Small intestine (tissue), 16 donors: ENCODE data around the gene PRIMPOL. TPM values are rescaled to one million over a fixed set of nuclear protein-coding genes. Genes with fewer than 3 reads are reported as not detected.
"Not testable (repeated sequence)": the region's sequence is repeated elsewhere in the genome, so short reads cannot be mapped to it uniquely, and the experiment has no call there.

Source experiments
- DNase-seq, 2 donors: peaks; one replicate each; pipeline versions ENCODE4 v3.0.0 to v3.0.0-alpha.2; 2013
- FAIRE-seq: peaks from 2 replicates; lab custom pipeline; 2012; peaks lifted over from hg19 to GRCh38; lab: Jason Lieb, UNC
- H3K27ac ChIP-seq, 3 donors: one replicate each; pipeline ENCODE4 v1.5.1; 2013; ENCODE audit warnings: low read length in 2 of 3, mild to moderate bottlenecking in 2 of 3, control low read depth in 1 of 3, inconsistent platforms in 1 of 3, low read depth in 1 of 3, moderate library complexity in 1 of 3
- H3K27me3 ChIP-seq, 3 donors: one replicate each; pipeline ENCODE4 v1.6.1; 2013; ENCODE audit warnings: low read length in 3 of 3, inconsistent platforms in 1 of 3; ENCODE audit not compliant: control insufficient read depth in 3 of 3, insufficient read depth in 3 of 3
- H3K36me3 ChIP-seq, 3 donors: one replicate each; pipeline ENCODE4 v1.6.1; 2013; ENCODE audit warnings: low read length in 3 of 3, inconsistent platforms in 1 of 3, low read depth in 1 of 3, mild to moderate bottlenecking in 1 of 3, moderate library complexity in 1 of 3; ENCODE audit not compliant: control insufficient read depth in 3 of 3, insufficient read depth in 2 of 3
- H3K4me1 ChIP-seq, 3 donors: one replicate each; pipeline ENCODE4 v1.6.1; 2013; ENCODE audit warnings: low read length in 2 of 3, inconsistent platforms in 1 of 3, low read depth in 1 of 3, mild to moderate bottlenecking in 1 of 3, moderate library complexity in 1 of 3; ENCODE audit not compliant: control insufficient read depth in 3 of 3, insufficient read depth in 2 of 3
- H3K4me3 ChIP-seq, 3 donors: one replicate each; pipeline ENCODE4 v1.5.1; 2013; ENCODE audit warnings: low read length in 3 of 3, control low read depth in 1 of 3, inconsistent platforms in 1 of 3, low read depth in 1 of 3, mild to moderate bottlenecking in 1 of 3, moderate library complexity in 1 of 3
- H3K9me3 ChIP-seq, 2 donors: one replicate each; pipeline ENCODE4 v1.6.1; 2013; ENCODE audit warnings: low read depth in 1 of 2, low read length in 1 of 2; ENCODE audit not compliant: control insufficient read depth in 2 of 2, insufficient read depth in 1 of 2
- WGBS, 3 donors: extraction: QIAGEN DNeasy Blood & Tissue Kit; methylation state at CpG; one replicate each; pipeline ENCODE4 v1.1.7; 2013; 5-methylcytosine and 5-hydroxymethylcytosine counted together
- long read RNA-seq, 10 donors: transcript quantifications; one replicate each; lab custom pipeline, GENCODE V29; 2026
- polyA plus RNA-seq, 4 donors: library from polyadenylated mRNA; stranded (reverse) in 3 of 4; unstranded in 1 of 4; fragments of 200-250 nt in 3 of 4; fragments of 120-200 nt in 1 of 4; gene quantifications; one replicate each; pipeline versions ENCODE4 v1.2.1 to v1.2.3, GENCODE V29; 2013
- donor health status: healthy with polysubstance abuse.
- donor health status: control.
- donor health status: control.
- donor health status: Bipolar disorder and iron deficiency.
- donor health status: healthy.

The PRIMPOL gene
- 10 to 100 TPM; 11.8 to 27.7 (median 18.7) TPM for polyA plus RNA-seq
- long read RNA-seq, donor 1, partial matches to known transcripts = 0 of 4 reads
- long read RNA-seq, donor 1, other reads (novel, unspliced or antisense) = 0 of 4 reads
- long read RNA-seq, donor 2, partial matches to known transcripts = 0 of 2 reads
- long read RNA-seq, donor 2, other reads (novel, unspliced or antisense) = 0 of 2 reads
- long read RNA-seq, donor 3, partial matches to known transcripts = 0 of 1 reads
- long read RNA-seq, donor 3, other reads (novel, unspliced or antisense) = 0 of 1 reads
- long read RNA-seq, donor 4 = 0 reads
- long read RNA-seq, donor 5 = 0 reads
- long read RNA-seq, donor 6, transcript PRIMPOL-208 (3 exons, 498 nt) = major isoform, 5 of 6 reads
- long read RNA-seq, donor 6, partial matches to known transcripts = 0 of 6 reads
- long read RNA-seq, donor 6, other reads (novel, unspliced or antisense) = 0 of 6 reads
- long read RNA-seq, donor 7, transcript PRIMPOL-208 (3 exons, 498 nt) = major isoform, 7 of 26 reads
- long read RNA-seq, donor 7, partial matches to known transcripts = 14 of 26 reads
- long read RNA-seq, donor 7, other reads (novel, unspliced or antisense) = 0 of 26 reads
- long read RNA-seq, donor 8, partial matches to known transcripts = 0 of 2 reads
- long read RNA-seq, donor 8, other reads (novel, unspliced or antisense) = 0 of 2 reads
- long read RNA-seq, donor 9 = 0 reads
- long read RNA-seq, donor 10, transcript PRIMPOL-208 (3 exons, 498 nt) = major isoform, 5 of 36 reads
- long read RNA-seq, donor 10, partial matches to known transcripts = 28 of 36 reads
- long read RNA-seq, donor 10, other reads (novel, unspliced or antisense) = 0 of 36 reads

- Histone ChIP-seq H3K27ac (peak within 1 kb of the TSS; percentile 97 to 98 (median 98)), H3K36me3 (peaks cover 0 to 7% (median 0%) of the 10 kb centered on the region in 3 donors), H3K4me3 (peak within 1 kb of the TSS; percentile 93 to 99 (median 99)), H3K4me1 (peaks cover 4 to 21% (median 17%) of the 10 kb centered on the region in 3 donors), H3K9me3 (no peaks in the 10 kb centered on the region), H3K27me3 (no peaks in the 10 kb centered on the region)
- 0 to 1% (median 1%) methylated on average over 60 to 90 of the region's 90 CpGs for WGBS, 3 donors
- FAIRE-seq = no peak
- DNase-seq = peak; percentile 97 to 99
Observed at GRCh38 chr4:184649026-184649970, at the start of gene PRIMPOL, which contains the start of gene CASP3. Gene PRIMPOL, plus strand, starts transcription at chr4:184649738. Its CDS starts 7,403 bp downstream, at chr4:184657141. Gene CASP3, minus strand, starts transcription at chr4:184649447. Its CDS starts 10,994 bp downstream, at chr4:184638453.

GRCh38 chr4:184600982-184601381, 48.6 kb upstream of the PRIMPOL start:
- not testable (repeated sequence) for DNase-seq, H3K4me1 ChIP-seq, H3K27me3 ChIP-seq, H3K36me3 ChIP-seq, H3K27ac ChIP-seq, H3K9me3 ChIP-seq, FAIRE-seq, H3K4me3 ChIP-seq
- WGBS, 3 donors = 81 to 85% (median 82%) methylated on average over 8 of the region's 8 CpGs

GRCh38 chr4:184602857-184603256, 46.7 kb upstream of the PRIMPOL start:
- not testable (repeated sequence) for H3K4me3 ChIP-seq, H3K36me3 ChIP-seq, FAIRE-seq, H3K27ac ChIP-seq, H3K4me1 ChIP-seq, DNase-seq, H3K27me3 ChIP-seq, H3K9me3 ChIP-seq
- 0 to 3% (median 0%) methylated on average over 1 of the region's 1 CpG for WGBS, 3 donors

- WGBS, 3 donors = 90 to 94% (median 94%) methylated on average over 2 of the region's 2 CpGs
- H3K9me3 ChIP-seq, H3K27me3 ChIP-seq, H3K36me3 ChIP-seq, H3K4me1 ChIP-seq, FAIRE-seq, H3K4me3 ChIP-seq, H3K27ac ChIP-seq, DNase-seq: not testable (repeated sequence)
Observed at GRCh38 chr4:184607429-184607828, 42.1 kb upstream of the PRIMPOL start.

- H3K27ac ChIP-seq = peak overlapping the region in 2 of 3 donors; percentile 12 to 47
- H3K4me3 ChIP-seq = no peak overlapping the region
- DNase-seq = peak; percentile 31 to 68
- no peaks in the 10 kb centered on the region for H3K36me3 ChIP-seq
- WGBS, 3 donors = 35 to 60% (median 42%) methylated on average over 3 of the region's 3 CpGs
- H3K9me3 ChIP-seq = peaks cover 0 to 19% of the 10 kb centered on the region in 2 donors
- FAIRE-seq = no peak
- no peaks in the 10 kb centered on the region for H3K27me3 ChIP-seq
- H3K4me1 ChIP-seq = peaks cover 0 to 11% (median 1%) of the 10 kb centered on the region in 3 donors
Observed at GRCh38 chr4:184612074-184612473, 37.5 kb upstream of the PRIMPOL start.

- FAIRE-seq = no peak
Observed at GRCh38 chr4:184613405-184613804, 36.1 kb upstream of the PRIMPOL start.

GRCh38 chr4:184614509-184614908, 35.0 kb upstream of the PRIMPOL start:
- Histone ChIP-seq H3K36me3 (no peaks in the 10 kb centered on the region), H3K27me3 (no peaks in the 10 kb centered on the region), H3K4me3 (no peak overlapping the region), H3K4me1 (peaks cover 0 to 11% (median 1%) of the 10 kb centered on the region in 3 donors), H3K9me3 (peaks cover 0 to 24% of the 10 kb centered on the region in 2 donors), H3K27ac (no peak overlapping the region)
- DNase-seq (no peak), FAIRE-seq (no peak)
- 94 to 100% (median 95%) methylated on average over 3 of the region's 3 CpGs for WGBS, 3 donors

More at GRCh38 chr4:184613405-184613804, 36.1 kb upstream of the PRIMPOL start:
- peaks cover 0 to 24% of the 10 kb centered on the region in 2 donors for H3K9me3 ChIP-seq
- H3K4me1 ChIP-seq = peaks cover 0 to 11% (median 1%) of the 10 kb centered on the region in 3 donors
- no peaks in the 10 kb centered on the region for H3K27me3 ChIP-seq
- no peak overlapping the region for H3K4me3 ChIP-seq
- 85 to 94% (median 94%) methylated on average over 2 of the region's 2 CpGs for WGBS, 3 donors
- no peak overlapping the region for H3K27ac ChIP-seq
- H3K36me3 ChIP-seq = no peaks in the 10 kb centered on the region
- DNase-seq = no peak
